OCI-M2 (cell line): ENCODE measurements around the gene AKR1E2.

Source experiments
- DNase-seq: peaks from one replicate; lab custom pipeline; 2025; ENCODE audit not compliant: unreplicated experiment; lab: John Stamatoyannopoulos, UW

The AKR1E2 gene

DNA sequence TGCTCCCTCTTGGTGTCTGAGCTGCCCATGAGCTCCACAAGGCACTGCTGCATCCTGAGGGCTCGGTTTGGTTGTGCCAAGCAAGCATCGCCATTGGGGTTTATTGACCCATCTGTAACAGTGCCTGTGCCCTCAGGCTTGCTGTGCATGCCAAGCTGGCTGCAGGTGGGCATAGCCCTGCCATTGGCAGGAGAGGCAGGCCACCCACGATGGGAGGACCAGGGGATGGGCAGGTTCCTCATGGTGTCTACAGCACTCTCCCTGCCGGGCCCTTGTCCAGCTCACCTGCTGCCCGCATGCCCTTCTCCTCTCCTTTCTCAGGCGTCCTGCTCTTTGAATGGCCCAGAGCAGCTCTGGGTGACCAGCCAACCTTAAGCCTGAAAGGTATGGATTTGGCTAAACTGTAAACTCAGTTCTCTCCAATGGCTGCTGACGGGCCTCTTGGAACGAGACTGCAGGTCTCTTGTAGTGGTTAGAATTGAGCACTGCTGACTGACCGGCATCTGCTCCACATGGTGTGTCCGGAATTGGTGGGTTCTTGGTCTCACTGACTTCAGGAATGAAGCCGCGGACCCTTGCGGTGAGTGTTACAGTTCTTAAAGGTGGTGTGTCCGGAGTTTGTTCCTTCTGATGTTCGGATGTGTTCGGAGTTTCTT lies 17.6 kb downstream of the AKR1E2 start:
- no peak for DNase-seq

DNA sequence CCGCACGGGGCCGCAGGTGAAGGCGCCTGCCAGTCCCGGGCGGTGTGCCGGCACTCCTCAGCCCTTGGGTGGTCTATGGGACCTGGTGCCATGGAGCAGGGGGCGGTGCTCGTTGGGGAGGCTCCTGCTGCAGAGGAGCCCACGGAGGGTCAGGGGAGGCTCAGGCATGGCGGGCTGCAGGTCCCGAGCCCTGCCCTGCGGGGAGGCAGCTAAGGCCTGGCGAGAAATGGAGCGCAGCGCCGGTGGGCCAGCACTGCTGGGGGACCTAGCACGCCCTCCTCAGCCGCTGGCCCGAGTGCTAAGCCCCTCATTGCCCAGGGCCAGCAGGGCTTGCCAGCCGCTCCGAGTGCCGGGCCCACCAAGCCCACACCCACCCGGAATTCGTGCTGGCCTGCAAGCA lies 18.9 kb downstream of the AKR1E2 start:
- DNase-seq, result no peak

DNA sequence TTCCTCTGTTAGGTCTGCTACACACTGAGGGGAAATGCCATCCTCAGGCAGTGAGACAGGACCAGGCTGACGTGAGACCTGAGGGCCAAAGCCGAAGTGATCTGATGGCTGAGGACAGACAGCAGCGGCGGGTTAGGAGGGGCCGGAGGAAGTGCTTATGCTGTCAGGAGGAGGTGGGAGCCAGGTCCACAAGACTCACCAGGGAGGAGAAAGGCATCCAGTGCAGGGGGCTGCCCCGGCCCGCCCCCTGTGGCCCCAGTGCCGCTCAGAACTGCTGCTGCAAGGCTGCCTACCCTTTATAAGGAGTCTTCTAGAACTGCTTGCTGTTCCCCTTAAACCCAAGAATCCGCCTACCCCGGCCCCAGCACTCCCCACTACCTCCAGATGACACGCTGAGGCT lies 19.8 kb downstream of the AKR1E2 start:
- no peak for DNase-seq

DNA sequence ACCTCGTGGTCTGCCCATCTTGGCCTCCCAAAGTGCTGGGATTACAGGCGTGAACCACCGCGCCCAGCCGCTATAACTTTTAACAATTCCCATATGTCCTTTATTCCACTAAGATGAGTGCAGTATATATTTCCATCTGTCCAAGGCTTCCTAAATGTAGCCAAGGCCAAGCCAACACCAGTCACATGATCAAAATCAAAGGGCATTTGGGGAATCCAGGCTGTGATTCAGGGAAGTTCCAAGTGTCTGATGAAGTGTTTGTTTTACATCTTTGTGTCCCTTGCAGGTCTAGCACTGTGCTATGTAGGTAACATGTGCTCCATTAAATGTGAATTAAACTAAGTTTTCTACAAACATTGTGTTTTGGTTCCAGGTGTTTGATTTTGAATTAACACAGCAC lies 20.8 kb downstream of the AKR1E2 start:
- no peak for DNase-seq

GRCh38 chr10:4847561-4848355 lies 21.8 kb downstream of the AKR1E2 start:
- no peak for DNase-seq

DNA sequence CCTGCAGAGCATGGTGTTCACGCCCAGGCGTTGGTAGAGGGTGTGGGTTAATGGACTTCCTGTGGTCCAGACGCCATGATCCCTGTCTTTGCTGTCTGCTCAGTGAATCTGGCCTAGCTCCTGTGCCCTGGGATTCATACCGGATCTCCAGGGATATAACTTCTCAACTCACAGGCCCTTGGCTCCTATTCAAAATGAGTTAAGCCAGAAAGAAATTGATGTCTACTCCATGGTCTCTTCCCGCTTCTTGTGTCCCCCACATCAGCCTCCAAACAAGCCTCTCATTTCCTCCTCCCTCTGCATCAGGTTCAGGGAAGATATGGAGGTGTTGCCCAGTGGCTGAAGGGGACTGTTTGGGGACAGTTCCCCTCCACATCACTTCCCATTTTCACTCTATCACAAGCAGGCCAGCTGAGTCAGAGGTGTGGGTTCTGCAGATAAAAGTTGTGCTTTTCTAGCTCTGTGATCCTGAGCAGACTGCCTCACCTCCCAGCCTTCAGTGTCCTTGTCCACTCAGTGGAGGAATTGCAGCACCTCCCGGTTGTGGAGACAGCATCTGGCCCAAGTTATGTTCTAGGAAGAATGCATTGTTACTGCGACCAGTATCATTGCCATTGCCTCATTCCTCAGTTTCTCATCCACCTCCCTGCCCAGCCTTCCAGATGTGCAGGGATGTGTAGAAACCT lies 22.5 kb downstream of the AKR1E2 start:
- peak; percentile 52 for DNase-seq

DNA sequence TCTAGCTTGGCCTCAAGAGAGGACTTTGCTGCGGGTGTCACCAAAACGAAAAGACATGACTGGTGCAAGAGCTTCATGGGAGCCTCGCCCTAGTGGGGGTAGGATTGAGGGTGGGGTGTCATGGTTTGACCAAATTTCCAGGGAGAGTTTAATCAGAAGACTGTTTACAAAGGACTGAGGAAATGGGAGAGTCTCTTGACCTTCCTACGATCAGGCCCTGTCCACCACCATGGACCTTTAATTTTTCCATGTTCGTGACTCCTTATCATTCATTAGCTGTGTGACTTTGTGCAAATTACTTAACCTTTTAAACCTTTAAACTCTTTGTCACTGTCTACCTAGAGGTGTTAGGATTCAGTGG lies 23.0 kb downstream of the AKR1E2 start:
- DNase-seq, result no peak

- DNase-seq, result peak; percentile 89
These were observed 23.7 kb downstream of the AKR1E2 start for GRCh38 chr10:4849555-4850242.

DNA sequence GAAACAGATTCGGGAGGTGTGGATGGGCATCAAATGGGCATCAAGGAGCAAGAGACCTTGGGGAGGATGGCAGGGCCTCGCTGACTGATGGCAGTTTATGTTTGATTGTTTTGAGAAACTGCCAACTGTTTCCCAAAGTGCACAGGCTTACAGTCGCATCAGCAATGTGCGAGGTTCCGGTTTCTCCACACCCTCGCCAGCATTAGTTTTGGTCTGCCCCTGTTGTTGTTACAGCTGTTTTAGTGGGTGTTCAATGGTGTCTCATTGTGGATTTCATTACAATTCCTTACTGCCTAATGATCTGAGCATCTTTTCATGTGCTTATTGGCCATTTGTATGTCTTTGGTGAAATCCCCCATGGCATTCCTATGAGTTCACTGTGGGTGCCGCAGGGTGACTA lies 24.4 kb downstream of the AKR1E2 start:
- no peak for DNase-seq

- no peak for DNase-seq
These were observed 25.2 kb downstream of the AKR1E2 start for GRCh38 chr10:4851176-4851575.

- DNase-seq, result no peak
These were observed 25.8 kb downstream of the AKR1E2 start for GRCh38 chr10:4851846-4852245.

DNA sequence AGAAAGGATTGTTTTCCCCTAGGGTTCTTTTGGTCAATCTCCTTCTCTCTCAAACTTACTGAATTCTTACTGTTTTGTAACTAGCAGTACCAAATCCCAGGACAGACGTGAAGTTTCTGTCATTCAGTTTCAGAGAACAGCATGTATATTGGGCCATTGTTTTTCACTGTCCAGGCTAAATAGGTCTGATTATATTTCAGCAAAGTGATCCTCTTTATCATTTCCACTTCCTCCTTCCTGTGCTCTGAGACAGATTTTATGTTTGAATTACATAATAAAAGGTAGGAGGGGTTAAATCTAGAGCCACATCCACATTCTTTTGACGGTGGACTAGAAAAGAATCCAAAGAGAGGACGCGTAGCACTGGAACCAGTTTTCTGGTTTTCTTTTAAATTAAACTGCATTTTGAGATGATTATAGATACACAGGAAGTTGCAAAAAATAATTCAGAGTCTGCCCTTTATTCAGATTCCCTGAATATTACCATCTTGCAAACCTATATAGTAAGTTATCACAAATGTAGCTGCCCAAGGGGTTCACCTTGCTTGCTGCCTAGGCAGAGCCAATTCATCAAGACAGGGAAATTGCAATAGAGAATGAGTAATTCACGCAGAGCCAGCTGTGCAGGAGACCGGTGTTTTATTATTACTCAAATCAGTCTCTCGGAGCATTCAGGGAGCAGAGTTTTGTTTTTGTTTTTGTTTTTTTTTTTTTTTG lies 40.1 kb downstream of the AKR1E2 start:
- no peak for DNase-seq

- no peak for DNase-seq
These were observed 41.1 kb downstream of the AKR1E2 start for GRCh38 chr10:4867109-4867519.

- peak; percentile 69 for DNase-seq
These were observed 41.7 kb downstream of the AKR1E2 start for GRCh38 chr10:4867520-4868356.

GRCh38 chr10:4868357-4868657 lies 42.3 kb downstream of the AKR1E2 start:
- DNase-seq, result no peak

DNA sequence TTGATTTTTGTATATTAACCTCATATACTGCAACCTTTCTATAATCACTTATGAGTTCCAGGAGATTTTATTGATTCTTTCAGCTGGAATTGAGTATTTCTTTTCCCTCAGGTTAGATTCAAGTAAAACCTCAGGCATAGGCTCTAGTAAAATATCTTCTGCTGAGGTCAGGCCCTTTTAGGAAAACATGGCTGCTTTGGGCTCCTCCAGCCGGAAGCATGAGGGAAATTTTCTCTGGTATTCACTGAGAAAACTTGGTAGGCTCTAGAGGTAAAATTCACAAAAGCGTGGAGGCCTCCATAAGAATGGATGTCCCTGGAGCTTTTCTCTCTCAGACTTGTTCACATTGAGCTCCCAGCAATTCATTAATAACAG lies 56.7 kb downstream of the AKR1E2 start:
- no peak for DNase-seq

- no peak for DNase-seq
These were observed 57.2 kb downstream of the AKR1E2 start for GRCh38 chr10:4883079-4883739.

GRCh38 chr10:4885162-4885561 lies 59.2 kb downstream of the AKR1E2 start:
- DNase-seq, result no peak

DNA sequence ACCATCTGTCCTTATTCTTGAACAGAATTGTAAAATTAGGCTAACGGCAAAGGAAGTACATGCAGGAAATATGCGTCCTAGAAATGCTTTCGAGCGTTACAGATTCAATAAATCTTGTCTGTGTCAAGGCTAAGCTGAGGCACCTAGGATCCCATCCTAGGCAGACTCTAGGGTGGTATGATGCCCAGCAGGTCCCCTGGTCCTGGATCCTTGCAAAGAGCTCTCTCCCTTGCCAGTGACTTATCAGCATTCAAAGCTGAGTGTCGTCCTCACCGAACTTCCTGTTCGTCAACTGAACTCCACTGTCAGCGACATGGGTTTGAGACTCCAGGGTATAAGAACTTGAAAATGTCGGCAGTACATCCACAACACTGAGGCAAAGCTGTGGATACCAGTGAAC lies 61.5 kb downstream of the AKR1E2 start:
- DNase-seq, result no peak

- DNase-seq, result no peak
These were observed 62.2 kb downstream of the AKR1E2 start for GRCh38 chr10:4888236-4888635.
